Activated CD8-positive, alpha-beta T cell treated with anti-CD3 and anti-CD28 coated beads for 36 hours (primary cell): ENCODE data around the gene CACNB2. TPM values are rescaled to one million over a fixed set of nuclear protein-coding genes. Genes with fewer than 3 reads are reported as not detected.

ENCODE experiments used
- ATAC-seq: fragments of 200-7000 bp; cut with Tn5 transposase; one replicate; pipeline ENCODE4 v1.10.0; 2021; ENCODE audit warnings: mild to moderate bottlenecking, moderate library complexity
- CTCF ChIA-PET: fragments of 350-600 bp; sonication (Branson Sonifier 250); formaldehyde crosslinking; loops from one replicate; lab custom pipeline; 2021; ENCODE audit warnings: antibody characterized with exemption; lab: Charles Lee
- POLR2A ChIA-PET: fragments of 350-600 bp; sonication (Branson Sonifier 250); formaldehyde crosslinking; loops from one replicate; lab custom pipeline; 2021; ENCODE audit warnings: antibody characterized with exemption; lab: Charles Lee
- DNase-seq: peaks from one replicate; pipeline ENCODE4 v3.0.0-alpha.2; 2020
- H3K27ac Mint-ChIP-seq: one replicate; pipeline ENCODE4 v1.8.0; 2021; ENCODE audit warnings: mild to moderate bottlenecking, mixed read lengths
- H3K27me3 Mint-ChIP-seq: one replicate; pipeline ENCODE4 v1.8.0; 2021; ENCODE audit warnings: mixed read lengths
- H3K36me3 Mint-ChIP-seq: one replicate; pipeline ENCODE4 v1.8.0; 2021; ENCODE audit warnings: low read depth, mixed read lengths
- H3K4me1 Mint-ChIP-seq: one replicate; pipeline ENCODE4 v1.8.0; 2021; ENCODE audit warnings: low read depth, mixed read lengths
- H3K4me3 Mint-ChIP-seq: one replicate; pipeline ENCODE4 v1.8.0; 2021; ENCODE audit warnings: mild to moderate bottlenecking, moderate library complexity, mixed read lengths
- H3K9me3 Mint-ChIP-seq: one replicate; pipeline ENCODE4 v1.8.0; 2021; ENCODE audit warnings: mixed read lengths
- intact Hi-C: fragments of 100-400 bp; cut with micrococcal nuclease; formaldehyde crosslinking; loops from one replicate; pipeline ENCODE4 v1.10.0; 2022
- total RNA-seq, 2 experiments: library from RNA; stranded (reverse); gene quantifications; one replicate each; pipeline ENCODE4 v1.2.3, GENCODE V29; 2021
- TF ChIP-seq, protein P1 (sequence below): fragments of 200-600 bp; IDR thresholded peaks from one replicate; pipeline ENCODE4 v1.8.0; 2022; ENCODE audit warnings: antibody characterized with exemption, mild to moderate bottlenecking

The CACNB2 gene
- total RNA-seq, 2 experiments from 2014 or later, result not detected

DNA sequence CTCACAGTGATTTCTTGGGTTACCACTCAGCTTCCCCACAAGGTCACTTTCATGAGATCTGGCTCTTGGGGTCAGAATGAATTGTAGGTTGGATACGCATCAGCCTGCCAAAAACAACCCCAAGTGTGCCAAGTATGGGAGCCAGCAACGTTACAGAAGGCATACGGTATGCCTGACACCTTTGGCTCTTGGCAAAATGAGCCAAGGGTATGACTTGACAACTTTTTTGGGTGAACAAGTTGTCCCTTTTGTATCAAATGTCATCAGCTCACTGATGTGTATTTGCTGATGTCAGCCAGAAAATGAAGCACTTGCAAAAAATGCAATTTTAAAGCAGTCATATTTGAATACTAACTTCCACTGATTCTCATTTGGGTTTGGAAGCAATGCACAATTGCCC is 168.4 kb downstream of the CACNB2 start:
- POLR2A ChIA-PET, result no interaction called here
- no peak for DNase-seq
- Mint-ChIP-seq H3K4me1 (no peaks in the 10 kb centered on the region), H3K36me3 (no peaks in the 10 kb centered on the region), H3K27me3 (no peaks in the 10 kb centered on the region), H3K27ac (no peak overlapping the region), H3K4me3 (no peak overlapping the region), H3K9me3 (no peaks in the 10 kb centered on the region)
- TF ChIP-seq, protein P1, sequence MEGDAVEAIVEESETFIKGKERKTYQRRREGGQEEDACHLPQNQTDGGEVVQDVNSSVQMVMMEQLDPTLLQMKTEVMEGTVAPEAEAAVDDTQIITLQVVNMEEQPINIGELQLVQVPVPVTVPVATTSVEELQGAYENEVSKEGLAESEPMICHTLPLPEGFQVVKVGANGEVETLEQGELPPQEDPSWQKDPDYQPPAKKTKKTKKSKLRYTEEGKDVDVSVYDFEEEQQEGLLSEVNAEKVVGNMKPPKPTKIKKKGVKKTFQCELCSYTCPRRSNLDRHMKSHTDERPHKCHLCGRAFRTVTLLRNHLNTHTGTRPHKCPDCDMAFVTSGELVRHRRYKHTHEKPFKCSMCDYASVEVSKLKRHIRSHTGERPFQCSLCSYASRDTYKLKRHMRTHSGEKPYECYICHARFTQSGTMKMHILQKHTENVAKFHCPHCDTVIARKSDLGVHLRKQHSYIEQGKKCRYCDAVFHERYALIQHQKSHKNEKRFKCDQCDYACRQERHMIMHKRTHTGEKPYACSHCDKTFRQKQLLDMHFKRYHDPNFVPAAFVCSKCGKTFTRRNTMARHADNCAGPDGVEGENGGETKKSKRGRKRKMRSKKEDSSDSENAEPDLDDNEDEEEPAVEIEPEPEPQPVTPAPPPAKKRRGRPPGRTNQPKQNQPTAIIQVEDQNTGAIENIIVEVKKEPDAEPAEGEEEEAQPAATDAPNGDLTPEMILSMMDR, result no peak
- CTCF ChIA-PET, result no interaction called here
- intact Hi-C loops, result no loop called here
- ATAC-seq, result no peak

DNA sequence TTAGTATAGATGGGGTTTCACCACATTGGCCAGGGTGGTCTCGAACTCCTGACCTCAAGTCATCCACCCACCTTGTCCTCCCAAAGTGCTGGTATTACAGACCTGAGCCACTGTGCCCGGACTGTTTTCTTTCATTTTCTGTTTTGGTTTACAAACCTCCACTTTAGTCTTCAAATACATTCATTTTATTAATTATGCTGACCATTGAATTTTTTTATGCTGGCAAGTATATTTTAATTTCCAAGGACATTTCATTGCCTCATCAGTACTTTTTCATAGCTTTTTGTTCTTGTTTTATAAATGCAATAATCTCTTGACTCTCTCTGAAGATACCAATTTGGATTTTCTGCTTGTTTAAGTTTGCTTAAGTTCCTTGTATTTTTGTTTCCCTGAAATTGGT is 170.5 kb downstream of the CACNB2 start:
- ATAC-seq (no peak), DNase-seq (no peak)
- intact Hi-C loops, result no loop called here
- H3K36me3 Mint-ChIP-seq, result no peaks in the 10 kb centered on the region
- H3K9me3 Mint-ChIP-seq, result no peaks in the 10 kb centered on the region
- no peaks in the 10 kb centered on the region for H3K4me1 Mint-ChIP-seq
- H3K27ac Mint-ChIP-seq, result no peak overlapping the region
- CTCF ChIA-PET, result no interaction called here
- H3K4me3 Mint-ChIP-seq, result no peak overlapping the region
- no peaks in the 10 kb centered on the region for H3K27me3 Mint-ChIP-seq
- POLR2A ChIA-PET, result no interaction called here
- TF ChIP-seq, protein P1, result no peak

DNA sequence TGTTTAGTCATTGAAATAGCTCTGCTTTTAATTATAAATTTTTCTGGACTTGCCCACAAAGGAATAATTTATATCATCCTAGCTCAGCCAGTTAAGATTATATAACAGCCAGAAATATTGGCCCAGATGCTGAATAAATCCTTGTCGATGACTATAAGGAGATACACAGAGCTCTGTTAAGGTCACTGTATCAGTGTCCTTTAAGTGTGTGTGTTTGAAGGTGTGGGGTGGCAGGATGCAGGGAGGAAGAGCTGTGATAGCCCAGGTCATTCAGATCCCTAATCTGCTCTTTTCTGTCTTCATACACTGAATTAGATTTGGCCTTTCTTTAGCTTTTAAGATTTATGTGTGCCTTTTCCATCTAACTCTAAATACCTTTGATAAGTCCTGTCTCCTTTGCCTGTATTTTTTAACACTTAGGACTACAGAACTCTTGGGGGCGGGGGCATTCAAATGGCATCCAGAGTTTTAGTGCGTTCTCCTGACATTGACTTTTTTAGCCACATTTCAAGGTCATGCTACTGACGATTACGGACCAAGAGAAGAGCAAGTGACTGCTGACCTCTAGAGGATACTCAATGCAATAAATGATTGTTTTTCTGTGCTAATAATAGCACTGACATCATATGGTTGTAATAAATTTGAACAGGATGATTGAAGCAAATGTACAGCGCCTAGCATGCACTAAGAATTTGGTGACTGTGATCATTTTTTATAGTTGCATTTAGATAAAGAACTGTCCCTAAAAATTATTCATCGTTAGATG is 172.3 kb downstream of the CACNB2 start:
- DNase-seq (no peak), ATAC-seq (no peak)
- Mint-ChIP-seq H3K4me1 (no peaks in the 10 kb centered on the region), H3K4me3 (no peak overlapping the region), H3K36me3 (no peaks in the 10 kb centered on the region), H3K27me3 (no peaks in the 10 kb centered on the region), H3K9me3 (no peaks in the 10 kb centered on the region), H3K27ac (no peak overlapping the region)
- CTCF ChIA-PET, result no interaction called here
- TF ChIP-seq, protein P1, result no peak
- intact Hi-C loops, result no loop called here
- POLR2A ChIA-PET, result no interaction called here

DNA sequence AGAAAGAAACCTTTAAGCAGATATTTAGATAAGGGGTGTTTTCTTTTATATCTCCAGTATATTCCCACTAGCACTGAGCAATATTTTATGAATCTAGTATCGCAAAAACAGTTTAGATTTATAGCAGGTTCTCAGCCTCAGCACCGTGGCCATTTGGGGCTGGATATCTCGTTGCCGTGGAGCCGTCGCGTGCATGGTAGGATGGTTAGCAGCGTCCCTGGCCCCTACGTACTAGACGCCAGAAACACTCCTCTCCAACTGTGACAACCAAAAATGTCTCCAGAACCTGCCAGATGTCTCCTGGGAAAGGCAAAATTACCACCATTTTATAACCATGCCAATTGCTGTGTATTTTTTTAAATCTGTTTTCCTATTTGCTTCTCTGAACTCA is 172.9 kb downstream of the CACNB2 start:
- H3K9me3 Mint-ChIP-seq, result no peaks in the 10 kb centered on the region
- ChIA-PET POLR2A (no interaction called here), CTCF (no interaction called here)
- H3K4me3 Mint-ChIP-seq, result no peak overlapping the region
- H3K4me1 Mint-ChIP-seq, result no peaks in the 10 kb centered on the region
- ATAC-seq, result no peak
- intact Hi-C loops, result no loop called here
- H3K27me3 Mint-ChIP-seq, result no peaks in the 10 kb centered on the region
- TF ChIP-seq, protein P1, result no peak
- H3K27ac Mint-ChIP-seq, result no peak overlapping the region
- no peak for DNase-seq
- H3K36me3 Mint-ChIP-seq, result no peaks in the 10 kb centered on the region

DNA sequence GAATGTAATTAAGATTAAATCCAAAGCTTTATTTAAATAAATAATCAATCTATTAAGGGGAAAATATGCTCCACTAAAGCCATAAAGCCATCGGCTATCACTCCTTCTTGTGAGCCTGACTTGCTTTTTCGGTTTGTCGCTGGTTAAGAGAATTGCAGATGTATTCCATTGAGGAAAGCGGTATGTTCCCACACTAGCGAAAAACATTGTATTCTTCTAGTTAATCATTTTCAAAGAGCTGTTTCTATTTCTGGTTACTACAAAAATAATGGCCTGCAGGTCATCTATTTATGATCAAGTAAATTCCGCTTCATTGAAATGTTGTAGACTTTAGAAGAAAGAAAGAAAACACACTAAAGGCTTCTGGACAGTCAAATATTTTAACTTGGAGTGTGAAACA is 173.4 kb downstream of the CACNB2 start:
- Mint-ChIP-seq H3K36me3 (no peaks in the 10 kb centered on the region), H3K9me3 (no peaks in the 10 kb centered on the region), H3K27ac (no peak overlapping the region), H3K4me3 (no peak overlapping the region), H3K4me1 (no peaks in the 10 kb centered on the region), H3K27me3 (no peaks in the 10 kb centered on the region)
- TF ChIP-seq, protein P1, result no peak
- intact Hi-C loops, result no loop called here
- DNase-seq (no peak), ATAC-seq (no peak)
- ChIA-PET POLR2A (no interaction called here), CTCF (no interaction called here)
